Retinal pigment epithelial cell (primary cell): ENCODE data around the gene LCOR.

Experiments used
- DNase-seq: peaks from one replicate; pipeline ENCODE4 v3.0.0-alpha.2; 2010; ENCODE audit warnings: low read depth
- H3K4me3 ChIP-seq: 2 replicates; pipeline ENCODE4 v1.5.1; 2011; ENCODE audit warnings: mild to moderate bottlenecking, low read length, control low read depth, moderate library complexity
- TF ChIP-seq, protein P1 (sequence below): conservative IDR thresholded peaks from 2 replicates; pipeline ENCODE4 v1.5.1; 2011; ENCODE audit warnings: low read depth, low read length, control low read depth, inconsistent platforms

The LCOR gene

GRCh38 chr10:97001183-97001991 lies 169.3 kb downstream of the LCOR start:
- no peak overlapping the region for H3K4me3 ChIP-seq
- no peak for DNase-seq
- TF ChIP-seq, protein P1, sequence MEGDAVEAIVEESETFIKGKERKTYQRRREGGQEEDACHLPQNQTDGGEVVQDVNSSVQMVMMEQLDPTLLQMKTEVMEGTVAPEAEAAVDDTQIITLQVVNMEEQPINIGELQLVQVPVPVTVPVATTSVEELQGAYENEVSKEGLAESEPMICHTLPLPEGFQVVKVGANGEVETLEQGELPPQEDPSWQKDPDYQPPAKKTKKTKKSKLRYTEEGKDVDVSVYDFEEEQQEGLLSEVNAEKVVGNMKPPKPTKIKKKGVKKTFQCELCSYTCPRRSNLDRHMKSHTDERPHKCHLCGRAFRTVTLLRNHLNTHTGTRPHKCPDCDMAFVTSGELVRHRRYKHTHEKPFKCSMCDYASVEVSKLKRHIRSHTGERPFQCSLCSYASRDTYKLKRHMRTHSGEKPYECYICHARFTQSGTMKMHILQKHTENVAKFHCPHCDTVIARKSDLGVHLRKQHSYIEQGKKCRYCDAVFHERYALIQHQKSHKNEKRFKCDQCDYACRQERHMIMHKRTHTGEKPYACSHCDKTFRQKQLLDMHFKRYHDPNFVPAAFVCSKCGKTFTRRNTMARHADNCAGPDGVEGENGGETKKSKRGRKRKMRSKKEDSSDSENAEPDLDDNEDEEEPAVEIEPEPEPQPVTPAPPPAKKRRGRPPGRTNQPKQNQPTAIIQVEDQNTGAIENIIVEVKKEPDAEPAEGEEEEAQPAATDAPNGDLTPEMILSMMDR, result no peak

GRCh38 chr10:97002670-97003069 lies 170.6 kb downstream of the LCOR start:
- no peak overlapping the region for H3K4me3 ChIP-seq
- TF ChIP-seq, protein P1, result no peak
- DNase-seq, result no peak

DNA sequence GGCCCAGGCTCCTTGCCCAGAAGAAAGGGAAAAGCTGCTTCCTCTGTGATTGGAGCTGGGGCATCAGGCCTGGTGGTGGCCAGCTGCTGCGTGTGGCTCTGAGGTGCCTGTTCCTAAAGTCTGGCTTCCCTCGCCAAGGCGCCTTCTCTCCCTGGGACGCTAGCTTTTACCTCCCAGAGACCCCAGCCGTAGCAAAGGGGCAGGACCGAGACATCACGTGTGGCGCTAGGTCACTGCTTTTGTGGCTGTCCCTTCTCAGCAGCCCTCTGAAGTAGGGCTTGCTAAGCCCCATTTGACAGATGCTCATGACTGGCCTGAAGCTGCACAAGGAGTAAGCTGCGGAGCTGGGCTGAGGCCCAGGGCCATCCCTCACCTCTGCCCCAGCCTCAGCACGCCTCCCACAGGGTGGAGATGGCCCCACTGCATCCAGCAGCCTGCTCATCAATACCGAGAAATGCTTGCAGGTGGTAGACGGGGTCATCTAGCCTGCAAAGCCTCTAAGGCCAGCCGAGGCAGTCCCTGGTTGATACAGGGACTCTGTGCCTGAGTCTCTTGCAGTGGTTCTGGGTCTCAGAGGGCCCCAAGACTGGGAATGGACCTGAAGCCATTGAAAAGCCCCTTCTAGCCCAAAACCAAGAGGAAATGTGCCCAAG lies 171.2 kb downstream of the LCOR start:
- DNase-seq, result no peak
- no peak overlapping the region for H3K4me3 ChIP-seq
- TF ChIP-seq, protein P1, result no peak

- H3K4me3 ChIP-seq, result no peak overlapping the region
- TF ChIP-seq, protein P1, result no peak
Observed at GRCh38 chr10:97003804-97004201, 171.7 kb downstream of the LCOR start.

GRCh38 chr10:97004591-97004990 lies 172.5 kb downstream of the LCOR start:
- TF ChIP-seq, protein P1, result no peak
- H3K4me3 ChIP-seq, result no peak overlapping the region
- DNase-seq, result no peak

More at GRCh38 chr10:97003804-97004201, 171.7 kb downstream of the LCOR start:
- no peak for DNase-seq

DNA sequence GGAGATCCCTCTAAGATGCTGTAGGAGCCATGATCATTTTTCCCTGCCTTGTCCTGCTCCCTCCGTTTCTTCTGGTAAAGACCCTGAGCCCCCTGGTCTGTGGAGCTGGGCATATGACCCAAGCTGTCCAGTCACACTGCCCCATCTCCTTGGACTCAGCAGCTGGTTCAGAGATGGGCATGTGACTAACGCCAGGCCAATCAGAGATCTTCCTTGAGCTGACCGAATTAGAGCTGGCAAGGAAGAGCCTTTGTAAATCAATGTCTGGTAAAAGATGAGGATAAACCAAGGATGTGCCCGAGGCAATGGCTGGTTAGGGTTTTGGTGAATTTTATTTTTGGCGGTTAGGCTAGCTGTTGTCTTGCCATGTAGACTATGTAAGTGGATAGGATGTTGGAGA lies 173.3 kb downstream of the LCOR start:
- DNase-seq, result no peak
- TF ChIP-seq, protein P1, result no peak
- H3K4me3 ChIP-seq, result no peak overlapping the region

DNA sequence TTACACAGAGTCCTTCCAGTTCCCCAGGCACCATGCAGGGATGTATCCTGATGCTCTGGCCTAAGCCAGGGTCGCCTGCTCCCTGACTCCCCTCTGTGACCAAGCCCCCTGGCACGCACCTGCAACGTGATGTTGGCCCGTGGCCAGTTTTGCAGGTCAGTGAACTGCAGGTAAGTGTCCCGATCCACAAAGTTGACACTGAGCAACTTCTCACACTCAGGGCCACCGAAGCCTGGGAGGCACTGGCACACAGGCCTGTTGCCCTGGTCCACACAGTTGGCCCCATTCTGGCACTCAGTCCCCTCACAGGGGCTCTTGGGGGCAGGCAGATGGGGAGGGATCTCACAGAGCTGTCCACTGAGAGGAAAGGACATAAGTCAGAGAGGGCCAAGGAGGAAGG lies 174.3 kb downstream of the LCOR start:
- no peak for DNase-seq
- TF ChIP-seq, protein P1, result no peak
- H3K4me3 ChIP-seq, result no peak overlapping the region
